ENCODE data around the gene SLN.

GRCh38 chr11:107716884-107717532 is 5.2 kb upstream of the SLN start:
- TF ChIP-seq CTCF (IDR thresholded peaks at IDR 0.05), result no peak
- TF ChIP-seq POLR2A (IDR thresholded peaks at IDR 0.05), result no peak
- TF ChIP-seq EP300 (IDR thresholded peaks at IDR 0.05), result no peak

All from ovary (tissue), 3 donors.